ENCODE results near the gene CC2D2B. TPM values are rescaled to one million over a fixed set of nuclear protein-coding genes. Genes with fewer than 3 reads are reported as not detected.
"Not testable (repeated sequence)": the region's sequence is repeated elsewhere in the genome, so short reads cannot be mapped to it uniquely, and the experiment has no call there.

The CC2D2B gene
- total RNA-seq, 1 donor from 2014 or later, result 1.6 TPM

GRCh38 chr10:95909561-95909960 lies 1.8 kb downstream of the CC2D2B start:
- intact Hi-C loops (cut with DNase I), result no loop called here
- DNase-seq, result no peak
- Histone ChIP-seq H3K27me3 (ENCODE audit: low read depth) (no peaks in the 10 kb centered on the region), H3K9me3 (no peaks in the 10 kb centered on the region), H3K4me3 (no peak overlapping the region), H3K36me3 (no peaks in the 10 kb centered on the region), H3K27ac (no peak overlapping the region), H3K4me1 (peaks cover 5% of the 10 kb centered on the region)
- no peak for ATAC-seq
- TF ChIP-seq CTCF (IDR thresholded peaks at IDR 0.05), result no peak

- H3K4me3 ChIP-seq; H3K27me3 ChIP-seq (ENCODE audit: low read depth); ATAC-seq; H3K36me3 ChIP-seq; intact Hi-C loops (cut with DNase I); DNase-seq; H3K4me1 ChIP-seq; H3K27ac ChIP-seq; H3K9me3 ChIP-seq: not testable (repeated sequence)
These were observed 8.3 kb downstream of the CC2D2B start for GRCh38 chr10:95916039-95916438.

- intact Hi-C loops (cut with DNase I), result no loop called here
- ATAC-seq (no peak), DNase-seq (no peak)
- Histone ChIP-seq H3K4me1 (no peaks in the 10 kb centered on the region), H3K36me3 (no peaks in the 10 kb centered on the region), H3K27ac (no peak overlapping the region), H3K27me3 (ENCODE audit: low read depth) (no peaks in the 10 kb centered on the region), H3K4me3 (no peak overlapping the region), H3K9me3 (no peaks in the 10 kb centered on the region)
- TF ChIP-seq CTCF (IDR thresholded peaks at IDR 0.05), result no peak
These were observed 13.1 kb downstream of the CC2D2B start for GRCh38 chr10:95920798-95921426.

- Histone ChIP-seq H3K27me3 (ENCODE audit: low read depth) (no peaks in the 10 kb centered on the region), H3K4me3 (no peak overlapping the region), H3K36me3 (no peaks in the 10 kb centered on the region), H3K9me3 (no peaks in the 10 kb centered on the region), H3K27ac (no peak overlapping the region), H3K4me1 (no peaks in the 10 kb centered on the region)
- intact Hi-C loops (cut with DNase I), result no loop called here
- TF ChIP-seq CTCF (IDR thresholded peaks at IDR 0.05), result no peak
- DNase-seq, result no peak
- ATAC-seq, result no peak
These were observed 17.3 kb downstream of the CC2D2B start for GRCh38 chr10:95925033-95925432.

GRCh38 chr10:95935429-95935828 lies 27.7 kb downstream of the CC2D2B start:
- Histone ChIP-seq H3K36me3 (no peaks in the 10 kb centered on the region), H3K27ac (no peak overlapping the region), H3K4me3 (no peak overlapping the region), H3K9me3 (peaks cover 9% of the 10 kb centered on the region), H3K4me1 (no peaks in the 10 kb centered on the region), H3K27me3 (ENCODE audit: low read depth) (no peaks in the 10 kb centered on the region)
- ATAC-seq (no peak), DNase-seq (no peak)
- no peak for TF ChIP-seq CTCF (IDR thresholded peaks at IDR 0.05)
- intact Hi-C loops (cut with DNase I), result no loop called here

GRCh38 chr10:95941115-95941514 lies 33.3 kb downstream of the CC2D2B start:
- Histone ChIP-seq H3K36me3 (no peaks in the 10 kb centered on the region), H3K27me3 (ENCODE audit: low read depth) (no peaks in the 10 kb centered on the region), H3K27ac (no peak overlapping the region), H3K9me3 (peaks cover 9% of the 10 kb centered on the region), H3K4me3 (no peak overlapping the region), H3K4me1 (no peaks in the 10 kb centered on the region)
- DNase-seq (no peak), ATAC-seq (no peak)
- intact Hi-C loops (cut with DNase I), result no loop called here
- no peak for TF ChIP-seq CTCF (IDR thresholded peaks at IDR 0.05)

Measured in lower lobe of right lung (tissue), 2 donors.